Astrocyte (in vitro differentiated cells and primary cell): Measurements from ENCODE around the gene APP. TPM values are rescaled to one million over a fixed set of nuclear protein-coding genes. Genes with fewer than 3 reads are reported as not detected.
A peak's percentile ranks its signal among the peaks of the same experiment; 100 is the strongest.

Experiments
- DNase-seq: peaks from one replicate; pipeline ENCODE4 v3.0.0-alpha.2; 2010; ENCODE audit warnings: low read depth
- FAIRE-seq: peaks from 2 replicates; lab custom pipeline; 2011; peaks lifted over from hg19 to GRCh38; lab: Jason Lieb, UNC
- H2AFZ ChIP-seq: 2 replicates; pipeline ENCODE4 v1.6.0; 2012; ENCODE audit warnings: low read depth, low read length, inconsistent platforms
- H3K27ac ChIP-seq: 2 replicates; pipeline ENCODE4 v1.5.1; 2011; ENCODE audit warnings: low read depth, low read length, inconsistent platforms
- H3K27me3 ChIP-seq: 2 replicates; pipeline ENCODE4 v1.6.0; 2011; ENCODE audit warnings: low read length, inconsistent platforms; ENCODE audit not compliant: insufficient read depth
- H3K36me3 ChIP-seq: 2 replicates; pipeline ENCODE4 v1.5.1; 2011; ENCODE audit warnings: low read length, inconsistent platforms; ENCODE audit not compliant: insufficient read depth
- H3K4me1 ChIP-seq: 2 replicates; pipeline ENCODE4 v1.5.1; 2011; ENCODE audit warnings: low read length, inconsistent platforms; ENCODE audit not compliant: insufficient read depth
- H3K4me2 ChIP-seq: 2 replicates; pipeline ENCODE4 v1.6.0; 2012; ENCODE audit warnings: low read length, inconsistent platforms
- H3K4me3 ChIP-seq: 2 replicates; pipeline ENCODE4 v1.5.1; 2011; ENCODE audit warnings: low read depth, mild to moderate bottlenecking, low read length, inconsistent platforms; ENCODE audit not compliant: insufficient read depth
- H3K79me2 ChIP-seq: 2 replicates; pipeline ENCODE4 v1.6.0; 2012; ENCODE audit warnings: mild to moderate bottlenecking, low read length, inconsistent platforms; ENCODE audit not compliant: insufficient read depth
- H3K9ac ChIP-seq: 2 replicates; pipeline ENCODE4 v1.6.0; 2012; ENCODE audit warnings: mild to moderate bottlenecking, low read length, inconsistent platforms
- H3K9me3 ChIP-seq: 2 replicates; pipeline ENCODE4 v1.5.1; 2012; ENCODE audit warnings: low read depth, mild to moderate bottlenecking, low read length, inconsistent platforms; ENCODE audit not compliant: insufficient read depth
- H4K20me1 ChIP-seq: 2 replicates; pipeline ENCODE4 v1.6.0; 2012; ENCODE audit warnings: low read length, inconsistent platforms; ENCODE audit not compliant: insufficient read depth
- H3K27ac Mint-ChIP-seq: one replicate; pipeline ENCODE4 v1.8.0; 2021; ENCODE audit warnings: mild to moderate bottlenecking, mixed read lengths; ENCODE audit not compliant: unreplicated experiment
- H3K27me3 Mint-ChIP-seq: one replicate; pipeline ENCODE4 v1.8.0; 2021; ENCODE audit warnings: low read depth, mixed read lengths; ENCODE audit not compliant: unreplicated experiment
- H3K36me3 Mint-ChIP-seq: one replicate; pipeline ENCODE4 v1.8.0; 2021; ENCODE audit warnings: low read depth, mixed read lengths; ENCODE audit not compliant: unreplicated experiment
- H3K4me1 Mint-ChIP-seq: one replicate; pipeline ENCODE4 v1.8.0; 2021; ENCODE audit warnings: low read depth, mixed read lengths; ENCODE audit not compliant: unreplicated experiment
- H3K4me3 Mint-ChIP-seq: one replicate; pipeline ENCODE4 v1.8.0; 2021; ENCODE audit warnings: mild to moderate bottlenecking, moderate library complexity, mixed read lengths; ENCODE audit not compliant: unreplicated experiment
- H3K9me3 Mint-ChIP-seq: one replicate; pipeline ENCODE4 v1.8.0; 2021; ENCODE audit warnings: mild to moderate bottlenecking, mixed read lengths; ENCODE audit not compliant: unreplicated experiment
- EZH2 ChIP-seq: IDR thresholded peaks from 2 replicates; pipeline ENCODE4 v1.6.1; 2012; ENCODE audit warnings: mild to moderate bottlenecking, low read length, inconsistent platforms; ENCODE audit not compliant: insufficient read depth
- total RNA-seq: library from RNA; stranded (reverse); gene quantifications from 2 replicates; pipeline ENCODE4 v1.2.1, GENCODE V29; 2021
- TF ChIP-seq, protein P1 (sequence below): IDR thresholded peaks from 2 replicates; pipeline ENCODE4 v1.5.1; 2011; ENCODE audit warnings: low read depth, mild to moderate bottlenecking, inconsistent platforms, low read length, moderate library complexity; ENCODE audit not compliant: insufficient read depth

Gene APP
- total RNA-seq, 1 donor from 2014 or later: 823 TPM

DNA sequence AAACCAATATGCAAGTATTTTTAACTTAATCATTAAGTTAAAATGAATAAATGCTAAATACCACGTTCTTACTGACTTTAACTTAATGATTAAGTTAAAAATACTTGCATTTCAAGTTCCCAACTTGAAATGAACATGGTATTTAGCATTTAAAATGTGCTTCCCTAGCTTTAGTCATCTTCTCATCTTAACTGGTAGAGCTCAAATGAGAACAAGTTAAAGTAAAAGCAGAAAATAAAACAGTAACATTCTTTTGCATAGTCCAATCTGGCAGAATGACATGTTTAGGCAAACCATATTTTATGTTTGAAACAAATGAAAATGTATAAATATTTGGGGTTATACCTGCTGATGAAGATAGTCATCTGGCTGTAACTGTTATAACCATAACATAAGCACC lies 186.0 kb downstream of the APP start:
- FAIRE-seq: no peak
- Histone ChIP-seq H3K4me2 (no peak overlapping the region), H3K36me3 (peaks cover 11% of the 10 kb centered on the region), H4K20me1 (peaks cover 10% of the 10 kb centered on the region), H3K9me3 (no peaks in the 10 kb centered on the region), H3K4me1 (no peaks in the 10 kb centered on the region), H2AFZ (no peak overlapping the region), H3K79me2 (no peaks in the 10 kb centered on the region), H3K27ac (no peak overlapping the region), H3K9ac (no peak overlapping the region), H3K4me3 (no peak overlapping the region), H3K27me3 (no peaks in the 10 kb centered on the region)
- Mint-ChIP-seq H3K27me3 (no peaks in the 10 kb centered on the region), H3K4me3 (no peak overlapping the region), H3K27ac (no peak overlapping the region), H3K9me3 (no peaks in the 10 kb centered on the region), H3K36me3 (peaks cover 27% of the 10 kb centered on the region), H3K4me1 (peaks cover 15% of the 10 kb centered on the region)
- no peak for TF ChIP-seq EZH2
- TF ChIP-seq, protein P1, sequence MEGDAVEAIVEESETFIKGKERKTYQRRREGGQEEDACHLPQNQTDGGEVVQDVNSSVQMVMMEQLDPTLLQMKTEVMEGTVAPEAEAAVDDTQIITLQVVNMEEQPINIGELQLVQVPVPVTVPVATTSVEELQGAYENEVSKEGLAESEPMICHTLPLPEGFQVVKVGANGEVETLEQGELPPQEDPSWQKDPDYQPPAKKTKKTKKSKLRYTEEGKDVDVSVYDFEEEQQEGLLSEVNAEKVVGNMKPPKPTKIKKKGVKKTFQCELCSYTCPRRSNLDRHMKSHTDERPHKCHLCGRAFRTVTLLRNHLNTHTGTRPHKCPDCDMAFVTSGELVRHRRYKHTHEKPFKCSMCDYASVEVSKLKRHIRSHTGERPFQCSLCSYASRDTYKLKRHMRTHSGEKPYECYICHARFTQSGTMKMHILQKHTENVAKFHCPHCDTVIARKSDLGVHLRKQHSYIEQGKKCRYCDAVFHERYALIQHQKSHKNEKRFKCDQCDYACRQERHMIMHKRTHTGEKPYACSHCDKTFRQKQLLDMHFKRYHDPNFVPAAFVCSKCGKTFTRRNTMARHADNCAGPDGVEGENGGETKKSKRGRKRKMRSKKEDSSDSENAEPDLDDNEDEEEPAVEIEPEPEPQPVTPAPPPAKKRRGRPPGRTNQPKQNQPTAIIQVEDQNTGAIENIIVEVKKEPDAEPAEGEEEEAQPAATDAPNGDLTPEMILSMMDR: no peak
- no peak for DNase-seq

DNA sequence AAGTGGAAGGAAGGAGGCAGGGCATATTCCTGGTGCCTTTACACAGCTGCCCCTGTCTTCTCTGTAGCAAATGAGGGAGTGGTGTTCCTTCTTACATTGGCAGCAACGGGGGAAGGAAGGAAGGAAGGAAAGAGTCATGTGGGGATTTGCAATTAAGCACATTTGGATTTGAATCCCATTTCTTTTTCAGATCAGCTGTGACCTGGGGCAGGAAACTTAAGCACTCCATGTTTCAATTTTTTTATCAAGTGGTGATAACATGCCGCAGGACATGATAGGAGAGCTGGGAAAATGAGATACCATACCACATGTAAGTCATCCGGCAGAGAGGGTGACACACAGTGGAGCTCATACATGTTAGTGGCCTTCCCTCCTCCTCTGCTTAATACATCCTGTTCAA lies 186.8 kb downstream of the APP start:
- H3K79me2 ChIP-seq: no peaks in the 10 kb centered on the region
- peaks cover 11% of the 10 kb centered on the region for H3K36me3 ChIP-seq
- H3K27ac ChIP-seq: no peak overlapping the region
- H3K4me1 ChIP-seq: no peaks in the 10 kb centered on the region
- no peaks in the 10 kb centered on the region for H3K27me3 Mint-ChIP-seq
- DNase-seq (no peak), FAIRE-seq (no peak)
- H3K4me3 ChIP-seq: no peak overlapping the region
- H3K9me3 Mint-ChIP-seq: no peaks in the 10 kb centered on the region
- TF ChIP-seq, protein P1: no peak
- no peak for TF ChIP-seq EZH2
- no peaks in the 10 kb centered on the region for H3K27me3 ChIP-seq
- no peak overlapping the region for H3K9ac ChIP-seq
- H3K4me1 Mint-ChIP-seq: peaks cover 15% of the 10 kb centered on the region
- no peak overlapping the region for H3K4me2 ChIP-seq
- no peaks in the 10 kb centered on the region for H3K9me3 ChIP-seq
- no peak overlapping the region for H3K4me3 Mint-ChIP-seq
- no peak overlapping the region for H3K27ac Mint-ChIP-seq
- H2AFZ ChIP-seq: no peak overlapping the region
- H4K20me1 ChIP-seq: peaks cover 10% of the 10 kb centered on the region
- peaks cover 27% of the 10 kb centered on the region for H3K36me3 Mint-ChIP-seq

DNA sequence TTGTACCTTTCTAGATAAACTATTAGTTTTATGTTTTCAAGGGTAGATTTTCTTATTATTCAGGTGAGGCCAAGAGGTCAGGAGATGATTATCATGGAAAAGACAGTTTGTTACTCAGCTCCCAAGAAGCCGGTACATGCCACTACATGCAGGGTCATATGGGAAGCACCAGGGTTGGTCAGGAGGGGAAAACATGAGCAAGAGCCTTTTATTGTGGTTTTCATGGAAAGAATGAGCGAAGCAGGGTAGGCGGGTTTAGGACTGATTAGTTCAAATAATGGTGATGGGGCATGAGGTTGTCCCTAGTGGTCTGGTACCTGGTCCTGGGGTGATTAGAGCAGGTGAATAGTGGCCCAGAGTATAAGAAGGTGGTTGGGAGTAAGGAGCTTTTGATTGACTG lies 189.9 kb downstream of the APP start:
- Histone ChIP-seq H3K9me3 (no peaks in the 10 kb centered on the region), H3K27me3 (no peaks in the 10 kb centered on the region), H3K36me3 (peaks cover 17% of the 10 kb centered on the region), H3K9ac (no peak overlapping the region), H3K79me2 (no peaks in the 10 kb centered on the region), H3K4me2 (no peak overlapping the region), H3K4me3 (no peak overlapping the region), H4K20me1 (peaks cover 3% of the 10 kb centered on the region), H3K4me1 (no peaks in the 10 kb centered on the region), H3K27ac (no peak overlapping the region), H2AFZ (no peak overlapping the region)
- Mint-ChIP-seq H3K9me3 (no peaks in the 10 kb centered on the region), H3K4me1 (peaks cover 8% of the 10 kb centered on the region), H3K27me3 (no peaks in the 10 kb centered on the region), H3K4me3 (no peak overlapping the region), H3K36me3 (peaks cover 17% of the 10 kb centered on the region), H3K27ac (peak overlapping the region; percentile 11)
- TF ChIP-seq, protein P1: no peak
- no peak for TF ChIP-seq EZH2
- FAIRE-seq (no peak), DNase-seq (no peak)
